GM10266 (cell line): ENCODE results near the gene ERVFRD-1.

Experiments
- DNase-seq: peaks from one replicate; pipeline ENCODE4 v3.0.0; 2012; ENCODE audit errors: extremely low spot score
- TF ChIP-seq, protein P1 (sequence below): IDR thresholded peaks from 2 replicates; pipeline ENCODE4 v1.5.1; 2012; ENCODE audit warnings: mild to moderate bottlenecking, low read depth; ENCODE audit not compliant: control insufficient read depth, insufficient read depth; ENCODE audit errors: missing control alignments

Gene ERVFRD-1

DNA sequence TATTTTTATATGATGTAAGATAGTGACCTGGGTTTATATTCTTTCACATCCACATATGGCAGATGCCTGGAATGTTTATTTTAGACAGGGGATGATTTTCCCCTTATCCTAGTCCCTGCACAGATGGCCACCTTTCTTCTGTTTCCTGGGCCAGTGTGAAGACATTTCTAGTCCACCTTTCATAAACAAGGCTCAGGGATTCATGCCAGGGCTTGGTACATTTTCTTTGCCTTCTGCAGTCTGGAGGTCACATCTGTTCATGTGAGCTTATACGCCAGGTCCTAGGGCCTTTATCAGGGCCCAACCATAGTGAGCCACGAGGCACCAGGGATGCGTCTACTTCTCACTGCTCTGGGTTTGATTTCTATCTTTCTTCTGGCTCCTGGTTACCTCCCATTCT, 38.0 kb upstream of the ERVFRD-1 start:
- TF ChIP-seq, protein P1, sequence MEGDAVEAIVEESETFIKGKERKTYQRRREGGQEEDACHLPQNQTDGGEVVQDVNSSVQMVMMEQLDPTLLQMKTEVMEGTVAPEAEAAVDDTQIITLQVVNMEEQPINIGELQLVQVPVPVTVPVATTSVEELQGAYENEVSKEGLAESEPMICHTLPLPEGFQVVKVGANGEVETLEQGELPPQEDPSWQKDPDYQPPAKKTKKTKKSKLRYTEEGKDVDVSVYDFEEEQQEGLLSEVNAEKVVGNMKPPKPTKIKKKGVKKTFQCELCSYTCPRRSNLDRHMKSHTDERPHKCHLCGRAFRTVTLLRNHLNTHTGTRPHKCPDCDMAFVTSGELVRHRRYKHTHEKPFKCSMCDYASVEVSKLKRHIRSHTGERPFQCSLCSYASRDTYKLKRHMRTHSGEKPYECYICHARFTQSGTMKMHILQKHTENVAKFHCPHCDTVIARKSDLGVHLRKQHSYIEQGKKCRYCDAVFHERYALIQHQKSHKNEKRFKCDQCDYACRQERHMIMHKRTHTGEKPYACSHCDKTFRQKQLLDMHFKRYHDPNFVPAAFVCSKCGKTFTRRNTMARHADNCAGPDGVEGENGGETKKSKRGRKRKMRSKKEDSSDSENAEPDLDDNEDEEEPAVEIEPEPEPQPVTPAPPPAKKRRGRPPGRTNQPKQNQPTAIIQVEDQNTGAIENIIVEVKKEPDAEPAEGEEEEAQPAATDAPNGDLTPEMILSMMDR = no peak

DNA sequence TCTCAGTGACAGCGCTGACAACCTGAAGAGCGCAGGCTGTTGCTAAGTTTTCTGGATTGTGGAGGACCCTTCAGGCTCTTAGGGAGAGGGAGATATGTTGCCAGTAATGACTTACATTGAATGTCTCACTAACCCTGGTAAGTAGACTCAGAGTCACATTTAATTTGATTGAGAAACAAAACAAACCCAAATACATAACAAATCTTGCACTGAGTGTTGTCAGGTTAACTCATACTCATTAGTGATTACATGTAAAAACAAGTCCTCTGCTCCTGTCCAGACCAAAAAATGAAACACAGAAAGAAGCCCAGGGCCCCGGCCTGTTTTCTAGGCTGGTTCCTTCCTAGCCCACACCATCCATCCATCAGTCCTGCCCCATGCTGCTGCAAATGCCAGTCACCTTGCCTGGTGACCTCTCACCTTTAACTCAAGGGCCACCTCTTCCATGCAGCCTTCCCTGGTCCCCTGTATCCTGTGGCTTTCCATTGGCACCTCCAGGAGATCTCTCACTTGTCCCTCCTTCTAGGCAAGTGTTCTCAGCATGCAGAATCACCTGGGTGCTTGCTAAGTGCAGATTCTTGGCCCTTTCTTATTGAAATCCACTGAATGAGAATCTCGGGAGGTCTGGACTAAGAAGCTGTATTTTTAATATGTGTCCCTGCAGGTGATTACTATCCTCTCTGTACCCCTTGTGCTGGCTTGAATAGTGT, 34.7 kb upstream of the ERVFRD-1 start:
- TF ChIP-seq, protein P1 = no peak
- no peak for DNase-seq

More for the DNA sequence above, 38.0 kb upstream of the ERVFRD-1 start:
- DNase-seq = no peak

DNA sequence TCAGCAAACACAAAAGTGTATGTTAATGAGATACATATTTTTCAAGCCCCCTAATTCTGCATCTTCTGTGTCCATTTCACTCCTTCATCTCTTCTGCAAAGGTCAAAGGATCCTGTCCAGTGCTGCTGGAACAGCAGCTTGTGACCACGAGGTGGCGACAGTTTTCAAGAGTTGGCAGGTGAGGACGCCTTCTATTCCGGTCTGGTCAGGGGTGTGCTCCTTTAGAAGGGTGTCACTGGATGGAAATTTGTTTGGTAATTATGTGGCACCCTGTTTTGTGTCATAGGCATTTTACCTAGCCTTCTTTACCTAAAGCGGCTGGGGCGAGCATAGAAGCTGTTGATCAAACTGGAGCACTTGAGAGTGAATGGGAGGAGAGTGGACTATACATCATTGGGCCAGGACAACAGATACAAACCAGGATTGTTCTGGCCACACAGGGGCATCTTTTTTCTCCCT, 32.9 kb upstream of the ERVFRD-1 start:
- DNase-seq = peak; percentile 76
- TF ChIP-seq, protein P1 = peak; percentile 99

DNA sequence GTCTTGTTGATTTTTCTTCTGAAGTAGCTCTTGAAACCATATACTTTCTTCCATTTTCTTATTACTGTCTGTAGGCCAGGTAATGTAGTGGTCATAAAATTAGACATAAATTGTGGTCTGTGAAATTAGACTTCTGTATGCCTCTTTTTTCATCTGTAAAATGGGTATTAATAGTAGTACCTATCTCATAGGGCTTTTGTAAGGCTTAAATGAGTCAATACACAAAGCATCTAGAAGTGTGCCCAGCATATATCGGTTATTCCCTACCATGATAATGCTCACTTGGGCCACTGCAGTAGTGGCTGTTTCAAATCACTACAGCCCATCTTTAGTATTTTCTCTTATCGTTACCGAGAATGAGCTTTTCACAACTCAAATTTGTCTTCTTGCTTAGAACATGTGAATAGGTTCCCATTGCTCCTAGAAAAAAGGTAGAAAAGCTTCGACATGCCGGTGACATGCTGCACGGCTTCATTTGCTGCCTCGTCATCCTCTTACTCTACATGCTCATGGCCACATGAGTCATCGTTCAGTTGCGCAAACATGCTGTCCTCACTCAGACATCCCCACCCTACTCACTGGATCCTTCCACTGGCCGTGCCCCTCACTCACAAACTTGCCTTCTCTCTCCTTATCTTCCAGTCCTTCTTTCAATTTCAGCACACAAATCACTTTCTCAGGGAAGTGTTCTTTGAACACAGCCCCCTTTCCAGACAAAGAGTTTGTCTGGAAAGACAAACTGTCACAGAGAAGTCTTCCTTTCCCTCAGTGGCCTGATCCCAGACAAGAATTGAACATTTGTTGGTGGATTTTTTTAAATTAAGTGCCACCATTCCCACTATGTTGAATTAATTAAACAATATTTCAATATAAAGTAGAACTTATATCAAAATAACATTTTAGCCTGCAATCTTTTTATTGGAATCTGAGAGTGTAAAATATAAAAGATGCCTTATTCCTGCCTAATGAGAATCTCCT, 32.2 kb upstream of the ERVFRD-1 start:
- DNase-seq = no peak
- TF ChIP-seq, protein P1 = no peak

DNA sequence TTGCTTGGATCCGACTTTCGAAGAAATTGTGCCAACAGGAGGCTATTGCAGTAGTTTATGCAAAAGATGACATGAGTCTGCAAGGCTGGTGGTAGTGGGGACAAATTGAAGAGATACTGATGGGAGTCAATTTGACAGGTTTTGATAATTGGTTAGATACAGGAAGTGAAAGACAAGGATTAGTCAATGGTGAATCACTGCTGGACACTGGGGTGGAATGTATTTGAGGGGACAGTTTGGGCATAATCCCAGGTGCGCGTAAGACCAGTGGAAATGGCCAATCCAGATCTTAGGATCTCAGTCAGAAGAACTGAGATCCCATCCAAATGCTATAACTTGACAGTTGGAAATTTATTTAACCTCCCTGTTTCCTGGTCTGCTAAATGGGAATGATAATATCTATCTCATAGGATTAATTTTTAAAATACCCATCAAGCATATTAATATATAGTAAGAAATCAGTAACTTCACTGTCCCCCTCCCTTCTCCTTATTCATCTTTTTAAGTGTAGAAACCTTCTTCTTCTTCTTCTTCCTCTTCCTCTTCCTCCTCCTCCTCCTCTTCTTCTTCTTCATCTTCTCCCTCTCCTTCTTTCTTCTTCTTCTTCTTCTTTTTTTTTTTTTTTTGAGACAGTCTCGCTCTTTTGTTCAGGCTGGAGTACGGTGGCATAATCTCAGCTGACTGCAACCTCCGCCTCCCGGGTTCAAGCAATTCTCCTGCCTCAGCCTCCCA, 30.9 kb upstream of the ERVFRD-1 start:
- TF ChIP-seq, protein P1 = no peak
- DNase-seq = no peak

DNA sequence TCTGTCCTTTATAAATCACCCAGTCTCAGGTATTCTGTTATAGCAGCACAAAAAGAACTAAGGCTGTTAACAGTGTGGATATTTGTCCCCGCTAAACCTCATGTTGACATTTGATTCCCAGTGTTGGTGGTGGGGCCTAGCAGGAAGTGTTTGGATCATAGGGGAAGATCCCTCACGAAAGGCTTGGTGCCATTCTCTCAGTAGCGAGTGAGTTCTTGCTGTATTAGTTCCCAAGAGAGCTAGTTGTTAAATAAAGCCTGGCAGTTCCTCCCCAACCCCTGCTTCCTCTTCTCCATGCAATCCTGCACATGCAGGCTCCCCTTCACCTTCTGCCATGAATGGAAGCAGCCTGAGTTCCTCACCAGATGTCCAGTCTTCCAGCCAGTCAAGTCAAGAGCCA, 29.8 kb upstream of the ERVFRD-1 start:
- DNase-seq = no peak
- TF ChIP-seq, protein P1 = no peak
